Neuron (in vitro differentiated cells): ENCODE measurements around the gene CDH23.

Experiments
- H2AFZ ChIP-seq: one replicate; pipeline ENCODE4 v1.6.1; 2013; ENCODE audit warnings: low read depth, mild to moderate bottlenecking, inconsistent platforms, low read length, moderate library complexity
- H3K27me3 ChIP-seq: one replicate; pipeline ENCODE4 v1.6.1; 2013; ENCODE audit warnings: low read length; ENCODE audit not compliant: insufficient read depth
- H3K36me3 ChIP-seq: one replicate; pipeline ENCODE4 v1.6.1; 2013; ENCODE audit warnings: low read length; ENCODE audit not compliant: insufficient read depth
- H3K4me1 ChIP-seq: one replicate; pipeline ENCODE4 v1.6.1; 2013; ENCODE audit warnings: low read length; ENCODE audit not compliant: insufficient read depth
- H3K4me3 ChIP-seq: 2 replicates; pipeline ENCODE4 v1.5.1; 2013; ENCODE audit warnings: mild to moderate bottlenecking, low read length, moderate library complexity
- H3K9me3 ChIP-seq: one replicate; pipeline ENCODE4 v1.6.1; 2013; ENCODE audit warnings: low read length

The CDH23 gene

GRCh38 chr10:71831646-71832552 is 435.2 kb downstream of the CDH23 start:
- no peaks in the 10 kb centered on the region for H3K27me3 ChIP-seq
- H3K36me3 ChIP-seq: peaks cover 50% of the 10 kb centered on the region
- H2AFZ ChIP-seq: no peak overlapping the region
- no peak overlapping the region for H3K4me3 ChIP-seq
- H3K9me3 ChIP-seq: no peaks in the 10 kb centered on the region
- peaks cover 18% of the 10 kb centered on the region for H3K4me1 ChIP-seq

GRCh38 chr10:71832967-71833366 is 436.2 kb downstream of the CDH23 start:
- H2AFZ ChIP-seq: no peak overlapping the region
- no peaks in the 10 kb centered on the region for H3K9me3 ChIP-seq
- H3K4me3 ChIP-seq: no peak overlapping the region
- no peaks in the 10 kb centered on the region for H3K27me3 ChIP-seq
- peaks cover 29% of the 10 kb centered on the region for H3K4me1 ChIP-seq
- peaks cover 50% of the 10 kb centered on the region for H3K36me3 ChIP-seq

- H3K27me3 ChIP-seq: no peaks in the 10 kb centered on the region
- H3K4me3 ChIP-seq: no peak overlapping the region
- H3K9me3 ChIP-seq: no peaks in the 10 kb centered on the region
- peaks cover 45% of the 10 kb centered on the region for H3K36me3 ChIP-seq
- peaks cover 36% of the 10 kb centered on the region for H3K4me1 ChIP-seq
- no peak overlapping the region for H2AFZ ChIP-seq
These were observed 437.0 kb downstream of the CDH23 start for GRCh38 chr10:71833451-71834342.

DNA sequence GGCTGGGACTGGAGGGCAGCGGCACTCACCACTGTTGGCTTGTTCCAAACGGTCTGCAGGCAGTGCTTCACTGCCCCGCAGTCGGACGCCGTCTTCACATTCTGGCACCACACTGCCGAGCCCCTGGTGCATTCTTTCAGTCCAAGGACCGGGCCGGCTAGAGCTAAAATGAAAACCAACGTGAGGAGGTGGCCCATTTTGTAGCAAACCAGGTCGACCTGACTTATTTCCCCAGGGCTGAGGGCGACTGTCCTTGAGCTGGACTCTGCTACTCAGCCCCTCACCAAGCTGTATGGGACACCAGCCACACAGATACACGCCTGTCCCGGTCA is 437.6 kb downstream of the CDH23 start:
- H2AFZ ChIP-seq: no peak overlapping the region

DNA sequence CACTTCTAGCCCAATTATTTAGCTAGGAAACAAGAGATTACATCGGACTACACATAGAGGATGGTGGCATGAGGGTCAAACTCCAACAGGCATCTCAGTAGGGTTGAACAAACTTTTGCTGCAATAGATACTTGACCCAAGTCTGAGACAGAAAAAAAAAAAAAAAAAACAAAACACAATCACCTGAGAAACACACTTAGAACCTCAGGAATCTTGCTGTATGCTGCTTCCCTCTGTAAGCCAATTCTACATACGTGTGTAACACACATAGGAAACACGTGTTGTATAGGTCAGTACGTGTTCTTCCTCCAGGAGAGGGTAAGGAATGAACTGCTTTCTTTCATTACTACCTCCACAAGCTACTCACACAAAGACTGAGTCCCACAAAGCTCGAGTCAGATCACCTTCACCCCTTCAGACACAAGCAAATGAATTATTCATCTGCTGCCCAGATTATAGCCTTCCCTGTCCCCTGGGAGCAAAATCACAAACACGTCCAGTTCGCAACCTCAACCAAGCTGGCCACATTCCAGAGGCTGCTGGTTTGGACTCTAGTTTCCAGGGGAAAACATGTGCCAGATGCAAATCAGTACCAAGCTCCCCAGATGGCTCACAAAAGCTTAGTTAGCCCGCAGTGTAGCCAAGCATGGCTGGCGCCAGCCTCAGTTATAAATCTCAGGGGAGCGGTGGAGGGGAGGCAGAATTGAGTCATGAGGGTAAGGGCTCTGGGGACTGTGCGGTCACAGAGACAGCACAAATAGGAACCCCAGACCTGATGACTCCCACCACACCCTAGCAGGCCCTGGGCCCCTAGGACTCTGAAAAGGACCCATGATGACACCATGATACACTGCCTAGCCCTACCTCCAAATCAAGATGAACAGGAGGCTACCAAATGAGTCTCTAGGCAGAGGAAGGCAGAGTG is 439.2 kb downstream of the CDH23 start:
- no peak overlapping the region for H3K4me3 ChIP-seq

More for the DNA sequence above, 437.6 kb downstream of the CDH23 start:
- Histone ChIP-seq H3K4me3 (no peak overlapping the region), H3K36me3 (peaks cover 39% of the 10 kb centered on the region), H3K4me1 (peaks cover 41% of the 10 kb centered on the region), H3K9me3 (no peaks in the 10 kb centered on the region), H3K27me3 (no peaks in the 10 kb centered on the region)

DNA sequence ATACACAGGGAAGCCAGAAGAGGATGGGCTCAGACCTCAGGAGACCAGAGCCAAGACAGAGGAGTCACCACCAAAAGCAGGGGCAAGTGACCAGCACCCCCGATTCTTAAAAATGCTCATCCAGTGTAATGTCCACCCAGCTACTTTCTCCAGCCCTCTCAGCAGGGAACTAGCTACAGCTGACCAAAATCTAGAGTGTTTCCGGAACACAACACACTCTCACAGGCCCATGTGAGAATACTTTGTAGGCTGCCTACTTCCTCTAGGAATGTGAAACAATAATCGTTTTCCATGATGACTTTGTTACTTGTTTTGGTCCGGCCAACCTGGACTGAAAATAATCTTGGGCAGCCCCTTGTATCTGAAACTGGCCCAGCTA is 439.9 kb downstream of the CDH23 start:
- no peaks in the 10 kb centered on the region for H3K9me3 ChIP-seq
- peaks cover 18% of the 10 kb centered on the region for H3K36me3 ChIP-seq
- peaks cover 60% of the 10 kb centered on the region for H3K4me1 ChIP-seq
- no peaks in the 10 kb centered on the region for H3K27me3 ChIP-seq
- H3K4me3 ChIP-seq: no peak overlapping the region
- H2AFZ ChIP-seq: no peak overlapping the region

More for the DNA sequence above, 439.2 kb downstream of the CDH23 start:
- Histone ChIP-seq H3K4me1 (peaks cover 54% of the 10 kb centered on the region), H3K9me3 (no peaks in the 10 kb centered on the region), H3K36me3 (peaks cover 24% of the 10 kb centered on the region), H3K27me3 (no peaks in the 10 kb centered on the region), H2AFZ (no peak overlapping the region)

GRCh38 chr10:71837098-71837827 is 440.5 kb downstream of the CDH23 start:
- H3K27me3 ChIP-seq: no peaks in the 10 kb centered on the region
- peaks cover 66% of the 10 kb centered on the region for H3K4me1 ChIP-seq
- H2AFZ ChIP-seq: no peak overlapping the region
- H3K4me3 ChIP-seq: no peak overlapping the region
- no peaks in the 10 kb centered on the region for H3K9me3 ChIP-seq
- H3K36me3 ChIP-seq: peaks cover 11% of the 10 kb centered on the region

DNA sequence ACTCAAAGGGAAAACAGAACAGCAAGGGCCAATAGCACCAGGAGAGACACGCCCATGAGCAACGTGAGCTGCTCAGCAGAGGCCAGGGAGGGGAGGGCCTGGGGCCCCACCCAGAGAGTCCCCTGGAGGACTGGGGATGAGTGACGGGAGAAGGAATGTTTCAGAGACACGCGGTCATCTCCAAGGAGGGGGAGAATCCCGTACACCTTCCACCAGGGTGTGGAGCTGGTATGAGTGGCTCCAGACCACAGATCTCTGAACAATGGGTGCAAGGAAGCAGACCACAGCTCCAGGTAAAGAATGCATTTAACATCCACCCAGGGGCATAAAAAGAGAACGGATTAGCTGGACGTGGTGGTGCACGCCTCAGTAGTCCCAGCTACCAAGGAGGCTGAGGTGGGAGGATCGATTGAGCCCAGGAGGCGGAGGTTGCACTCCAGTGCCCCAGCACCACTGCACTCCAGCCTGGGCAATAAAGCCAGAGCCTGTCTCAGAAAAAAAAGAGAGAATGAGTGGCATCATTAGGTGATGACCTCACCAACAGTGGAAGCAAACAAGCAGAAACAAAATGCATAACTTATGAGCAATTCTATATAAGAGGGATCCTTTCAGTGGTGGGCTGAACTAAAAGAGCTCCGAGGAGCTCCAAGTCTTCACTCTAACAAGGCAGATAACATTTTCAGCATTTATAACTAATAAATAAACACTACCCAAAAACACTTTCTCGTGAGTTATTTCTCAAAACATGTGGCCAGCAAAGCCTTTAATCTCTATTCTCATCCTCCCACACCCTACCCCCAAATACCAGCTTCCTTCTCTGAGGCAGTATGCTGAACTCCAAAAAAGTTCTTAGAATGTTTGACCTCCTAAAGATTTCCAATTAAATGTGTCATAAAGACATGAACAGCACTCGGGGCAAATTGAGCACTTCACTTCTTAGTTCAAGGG is 441.8 kb downstream of the CDH23 start:
- H3K9me3 ChIP-seq: no peaks in the 10 kb centered on the region
- no peaks in the 10 kb centered on the region for H3K27me3 ChIP-seq
- no peak overlapping the region for H3K4me3 ChIP-seq
- peaks cover 79% of the 10 kb centered on the region for H3K4me1 ChIP-seq
- no peak overlapping the region for H2AFZ ChIP-seq
- H3K36me3 ChIP-seq: peaks cover 6% of the 10 kb centered on the region

DNA sequence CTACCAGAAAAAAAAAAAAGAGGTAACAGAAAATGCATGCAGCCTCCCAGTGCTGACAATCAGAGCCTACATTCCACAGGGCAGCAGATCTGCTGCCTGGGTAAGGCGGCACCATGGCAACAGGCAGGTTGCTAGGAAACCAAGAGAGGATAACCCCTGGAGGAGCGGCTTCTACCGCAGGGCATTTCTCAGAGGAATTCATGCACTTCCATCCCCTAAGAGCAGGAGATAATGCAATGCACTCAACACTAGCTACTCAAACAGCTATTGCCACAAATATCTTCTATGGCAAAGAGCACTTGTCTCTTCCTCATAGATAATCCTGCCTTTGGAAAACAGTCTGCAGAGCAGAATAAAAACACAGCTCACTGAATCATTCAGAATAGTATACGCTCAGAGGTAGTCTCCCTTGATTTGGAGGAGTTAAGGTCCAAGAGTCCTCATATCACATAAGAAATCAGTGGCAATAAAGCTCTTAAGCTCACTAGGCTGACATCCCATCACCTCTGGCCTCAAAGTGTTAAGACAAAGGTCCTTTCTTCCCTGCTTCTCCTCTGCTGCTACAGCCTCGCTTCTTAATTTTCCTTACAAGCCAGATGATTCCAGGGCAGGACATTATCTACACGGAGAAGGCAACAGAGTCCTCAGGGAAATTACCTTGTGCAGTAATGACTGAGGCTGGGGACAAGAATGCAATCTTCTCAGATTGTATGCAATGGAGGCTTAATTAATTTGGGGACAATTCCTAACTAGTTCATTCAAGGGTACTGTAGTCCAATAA is 443.6 kb downstream of the CDH23 start:
- Histone ChIP-seq H3K27me3 (no peaks in the 10 kb centered on the region), H3K4me3 (peak overlapping the region; percentile 0), H2AFZ (no peak overlapping the region), H3K36me3 (peaks cover 2% of the 10 kb centered on the region), H3K4me1 (peaks cover 78% of the 10 kb centered on the region), H3K9me3 (no peaks in the 10 kb centered on the region)

DNA sequence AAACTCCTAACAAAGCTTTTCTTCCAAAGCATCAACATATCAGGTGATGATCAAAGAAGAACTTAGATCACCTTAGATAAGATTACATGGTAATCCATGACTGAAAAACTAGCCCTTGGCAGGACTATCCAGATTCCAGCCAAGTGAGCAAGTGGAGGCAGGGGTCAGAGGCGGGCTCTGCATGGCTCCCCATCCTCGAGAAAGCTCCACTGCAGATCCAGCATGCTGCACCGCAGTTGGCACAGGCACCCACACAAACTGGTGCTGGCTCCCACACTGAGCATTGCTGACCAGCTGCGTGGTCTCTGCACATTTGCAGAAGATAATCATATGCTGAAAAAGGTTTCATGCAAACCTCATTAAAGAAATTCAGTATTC is 444.2 kb downstream of the CDH23 start:
- Histone ChIP-seq H3K4me3 (peak overlapping the region; percentile 0), H2AFZ (no peak overlapping the region), H3K9me3 (no peaks in the 10 kb centered on the region), H3K4me1 (peaks cover 73% of the 10 kb centered on the region), H3K36me3 (peaks cover 2% of the 10 kb centered on the region), H3K27me3 (no peaks in the 10 kb centered on the region)

GRCh38 chr10:71842422-71842821 is 445.7 kb downstream of the CDH23 start:
- Histone ChIP-seq H3K27me3 (no peaks in the 10 kb centered on the region), H3K36me3 (peaks cover 2% of the 10 kb centered on the region), H2AFZ (no peak overlapping the region), H3K9me3 (no peaks in the 10 kb centered on the region), H3K4me1 (peaks cover 58% of the 10 kb centered on the region), H3K4me3 (no peak overlapping the region)
